Suprapubic skin (tissue), 3 donors: ENCODE measurements around the gene PRDX2.

Experiments
- CTCF ChIP-seq, 2 donors: fragments of 200-600 bp in 1 of 2; fragments of 450-650 bp in 1 of 2; sonication (generic) in 1 of 2; IDR thresholded peaks; one replicate each; pipeline ENCODE4 v1.5.1; 2016 to 2019; ENCODE audit warnings: antibody characterized with exemption in 2 of 2, mild to moderate bottlenecking in 1 of 2, moderate library complexity in 1 of 2
- POLR2A ChIP-seq, 2 donors: fragments of 450-650 bp; IDR thresholded peaks; one replicate each; pipeline ENCODE4 v1.6.1; 2017; ENCODE audit warnings: antibody characterized with exemption in 2 of 2, mild to moderate bottlenecking in 2 of 2, moderate library complexity in 2 of 2

GRCh38 chr19:12767666-12768065 lies 33.9 kb downstream of the PRDX2 start:
- TF ChIP-seq POLR2A (IDR thresholded peaks at IDR 0.05) (no peak), CTCF (IDR thresholded peaks at IDR 0.05) (no peak)
